Measurements from ENCODE around the gene DAO. TPM values are rescaled to one million over a fixed set of nuclear protein-coding genes. Genes with fewer than 3 reads are reported as not detected.
"Not testable (repeated sequence)": the region's sequence is repeated elsewhere in the genome, so short reads cannot be mapped to it uniquely, and the experiment has no call there.

Gene DAO
- total and polyA plus RNA-seq, 7 experiments from 2014 or later, result not detected

GRCh38 chr12:108857158-108857407 lies 22.8 kb upstream of the DAO start:
- H3K36me3 Mint-ChIP-seq, result peaks cover 0 to 11% (median 5%) of the 10 kb centered on the region in 5 donors
- H3K27ac Mint-ChIP-seq, result peak overlapping the region; percentile 76 to 99 (median 92)
- Histone ChIP-seq H3K4me3 (ENCODE audit: low read length) (peak overlapping the region; percentile 84), H3K36me3 (ENCODE audit: control insufficient read depth in 2 of 3, insufficient read depth in 3 of 3, low read length in 3 of 3) (peaks cover 0 to 7% (median 0%) of the 10 kb centered on the region in 3 experiments), H3K4me1 (ENCODE audit: control insufficient read depth in 2 of 2, insufficient read depth in 2 of 2, low read length in 2 of 2) (peaks cover 18 to 23% of the 10 kb centered on the region in 2 donors), H3K27ac (ENCODE audit: low read depth, low read length) (peak overlapping the region; percentile 62), H3K9me3 (ENCODE audit: control insufficient read depth in 2 of 3, low read length in 3 of 3) (no peaks in the 10 kb centered on the region), H3K27me3 (ENCODE audit: control insufficient read depth in 2 of 2, insufficient read depth in 2 of 2, low read length in 2 of 2) (no peaks in the 10 kb centered on the region)
- peaks cover 26 to 56% (median 45%) of the 10 kb centered on the region in 7 donors for H3K4me1 Mint-ChIP-seq
- intact Hi-C loops (cut with micrococcal nuclease), result loop anchor here (1.0 to 10.0 kb wide), 19 partner anchors 18 to 1764 kb away; partner anchors contain the start of genes ALKBH2 (in 2 of the 2), CORO1C (in 2 of the 2), FAM222A (in 2 of the 2) and CRY1 (in 1 of the 2)
- DNase-seq (peak in 1 of 9 donors; percentile 23), ATAC-seq (no peak)
- H3K9me3 Mint-ChIP-seq, result peaks cover 0 to 2% (median 0%) of the 10 kb centered on the region in 11 donors
- peak overlapping the region; percentile 89 to 97 (median 94) for H3K4me3 Mint-ChIP-seq
- CTCF ChIA-PET, result interaction anchor here (0.6 to 0.7 kb wide), 2 partner anchors 14 to 229 kb away, joined by 3 read pairs; no protein-coding TSS in a partner anchor
- peaks cover 0 to 2% (median 0%) of the 10 kb centered on the region in 5 donors for H3K27me3 Mint-ChIP-seq
- POLR2A ChIA-PET, result interaction anchor here (0.6 to 2.1 kb wide), 11 partner anchors 8 to 341 kb away, joined by 3 to 9 read pairs (median 6); partner anchors contain the start of genes ALKBH2, FICD, ISCU and SART3

GRCh38 chr12:108858311-108859074 lies 21.4 kb upstream of the DAO start:
- ATAC-seq (no peak), DNase-seq (peak in 3 of 9 donors; percentile 11 to 19 (median 13))
- H3K4me1 Mint-ChIP-seq, result peaks cover 26 to 54% (median 45%) of the 10 kb centered on the region in 7 donors
- ChIA-PET CTCF (no interaction called here), POLR2A (interaction anchor here (0.5 to 2.1 kb wide), 9 partner anchors 10 to 358 kb away, joined by 3 to 9 read pairs (median 4); partner anchors contain the start of genes FICD, ISCU, SELPLG and USP30)
- H3K4me3 Mint-ChIP-seq, result peak overlapping the region; percentile 78 to 93 (median 90)
- H3K36me3 ChIP-seq (ENCODE audit: control insufficient read depth in 2 of 3, insufficient read depth in 3 of 3, low read length in 3 of 3), result no peaks in the 10 kb centered on the region
- H3K27ac Mint-ChIP-seq, result peak overlapping the region; percentile 66 to 93 (median 88)
- intact Hi-C loops (cut with micrococcal nuclease), result loop anchor here (1.0 to 10.0 kb wide), 8 partner anchors 194 to 1536 kb away; partner anchors contain the start of genes FAM222A (in 2 of the 2), ALKBH2 (in 1 of the 2), FICD (in 1 of the 2) and PRDM4 (in 1 of the 2)
- peaks cover 18 to 23% of the 10 kb centered on the region in 2 donors for H3K4me1 ChIP-seq (ENCODE audit: control insufficient read depth in 2 of 2, insufficient read depth in 2 of 2, low read length in 2 of 2)
- peak overlapping the region; percentile 86 for H3K27ac ChIP-seq (ENCODE audit: low read depth, low read length)
- peaks cover 0 to 11% (median 5%) of the 10 kb centered on the region in 5 donors for H3K36me3 Mint-ChIP-seq
- H3K27me3 Mint-ChIP-seq, result peaks cover 0 to 2% (median 0%) of the 10 kb centered on the region in 5 donors
- H3K4me3 ChIP-seq (ENCODE audit: low read length), result peak overlapping the region; percentile 72
- no peaks in the 10 kb centered on the region for H3K27me3 ChIP-seq (ENCODE audit: control insufficient read depth in 2 of 2, insufficient read depth in 2 of 2, low read length in 2 of 2)
- no peaks in the 10 kb centered on the region for H3K9me3 ChIP-seq (ENCODE audit: control insufficient read depth in 2 of 3, low read length in 3 of 3)
- peaks cover 0 to 4% (median 0%) of the 10 kb centered on the region in 11 donors for H3K9me3 Mint-ChIP-seq

DNA sequence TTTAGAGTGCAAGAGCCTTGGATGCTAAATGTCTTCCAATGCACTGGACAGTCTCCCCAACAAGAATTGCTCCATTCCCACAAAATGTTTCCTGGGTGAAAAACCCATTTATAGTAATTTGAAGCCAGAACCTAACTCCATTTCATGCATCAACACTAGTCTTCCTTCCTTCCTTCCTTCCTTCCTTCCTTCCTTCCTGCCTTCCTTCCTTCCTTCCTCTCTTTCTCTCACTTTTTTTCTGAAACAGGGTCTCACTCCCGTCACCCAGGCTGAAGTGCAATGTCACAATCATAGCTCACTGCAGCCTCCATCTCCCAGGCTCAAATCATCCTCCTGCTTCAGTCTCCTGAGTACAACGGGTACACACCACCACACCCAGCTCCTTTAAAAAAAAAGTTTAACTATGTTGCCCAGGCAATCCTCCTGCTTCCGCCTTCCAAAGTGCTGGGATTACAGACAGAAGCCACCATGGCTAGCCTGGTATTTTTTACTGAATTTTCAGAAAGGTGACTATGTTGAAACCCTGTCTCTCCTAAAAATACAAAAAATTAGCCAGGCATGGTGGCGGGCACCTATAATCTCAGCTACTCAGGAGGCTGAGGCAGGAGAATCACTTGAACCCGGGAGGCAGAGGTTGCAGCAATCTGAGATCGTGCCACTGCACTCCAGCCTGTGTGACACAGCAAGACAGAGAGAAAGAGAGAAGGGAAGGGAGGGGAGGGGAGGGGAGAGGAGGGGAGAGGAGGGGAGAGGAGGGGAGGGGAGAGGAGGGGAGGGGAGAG lies 20.6 kb upstream of the DAO start:
- H3K27me3 Mint-ChIP-seq; H3K4me3 ChIP-seq (ENCODE audit: low read length); H3K27ac ChIP-seq (ENCODE audit: low read depth, low read length); CTCF ChIA-PET; H3K9me3 ChIP-seq (ENCODE audit: control insufficient read depth in 2 of 3, low read length in 3 of 3); H3K36me3 Mint-ChIP-seq; ATAC-seq; H3K36me3 ChIP-seq (ENCODE audit: control insufficient read depth in 2 of 3, insufficient read depth in 3 of 3, low read length in 3 of 3); DNase-seq; H3K27me3 ChIP-seq (ENCODE audit: control insufficient read depth in 2 of 2, insufficient read depth in 2 of 2, low read length in 2 of 2); H3K9me3 Mint-ChIP-seq: not testable (repeated sequence)
- intact Hi-C loops (cut with micrococcal nuclease), result loop anchor here (2.0 to 10.0 kb wide), 7 partner anchors 235 to 1537 kb away; partner anchors contain the start of genes FAM222A (in 2 of the 2), ALKBH2 (in 1 of the 2), FICD (in 1 of the 2) and PRDM4 (in 1 of the 2)
- peaks cover 26 to 47% (median 39%) of the 10 kb centered on the region in 7 donors for H3K4me1 Mint-ChIP-seq
- H3K27ac Mint-ChIP-seq, result peak overlapping the region in 8 of 9 donors; percentile 14 to 93 (median 88)
- H3K4me1 ChIP-seq (ENCODE audit: control insufficient read depth in 2 of 2, insufficient read depth in 2 of 2, low read length in 2 of 2), result peaks cover 18 to 23% of the 10 kb centered on the region in 2 donors
- POLR2A ChIA-PET, result interaction anchor here (0.7 to 1.6 kb wide), 2 partner anchors 296 to 1869 kb away, joined by 3 to 5 read pairs; no protein-coding TSS in a partner anchor
- peak overlapping the region; percentile 78 to 93 (median 90) for H3K4me3 Mint-ChIP-seq

- Histone ChIP-seq H3K27me3 (ENCODE audit: control insufficient read depth in 2 of 2, insufficient read depth in 2 of 2, low read length in 2 of 2) (no peaks in the 10 kb centered on the region), H3K9me3 (ENCODE audit: control insufficient read depth in 2 of 3, low read length in 3 of 3) (no peaks in the 10 kb centered on the region), H3K27ac (ENCODE audit: low read depth, low read length) (no peak overlapping the region), H3K4me1 (ENCODE audit: control insufficient read depth in 2 of 2, insufficient read depth in 2 of 2, low read length in 2 of 2) (peaks cover 18 to 23% of the 10 kb centered on the region in 2 donors), H3K36me3 (ENCODE audit: control insufficient read depth in 2 of 3, insufficient read depth in 3 of 3, low read length in 3 of 3) (no peaks in the 10 kb centered on the region), H3K4me3 (ENCODE audit: low read length) (no peak overlapping the region)
- peaks cover 0 to 5% (median 0%) of the 10 kb centered on the region in 5 donors for H3K36me3 Mint-ChIP-seq
- H3K27ac Mint-ChIP-seq, result peak overlapping the region in 1 of 9 donors; percentile 6
- ATAC-seq (no peak), DNase-seq (no peak)
- no peak overlapping the region for H3K4me3 Mint-ChIP-seq
- POLR2A ChIA-PET, result interaction anchor here (0.7 kb wide), 1 partner anchor 1869 kb away, joined by 5 read pairs; no protein-coding TSS in a partner anchor
- H3K27me3 Mint-ChIP-seq, result peaks cover 0 to 2% (median 0%) of the 10 kb centered on the region in 5 donors
- CTCF ChIA-PET, result no interaction called here
- peaks cover 26 to 45% (median 38%) of the 10 kb centered on the region in 7 donors for H3K4me1 Mint-ChIP-seq
- intact Hi-C loops (cut with micrococcal nuclease), result loop anchor here (2.0 to 10.0 kb wide), 7 partner anchors 235 to 1538 kb away; partner anchors contain the start of genes FAM222A (in 2 of the 2), ALKBH2 (in 1 of the 2), FICD (in 1 of the 2) and PRDM4 (in 1 of the 2)
- peaks cover 0 to 4% (median 0%) of the 10 kb centered on the region in 11 donors for H3K9me3 Mint-ChIP-seq
These were observed 20.0 kb upstream of the DAO start for GRCh38 chr12:108859923-108860291.

- Mint-ChIP-seq H3K27me3 (peaks cover 0 to 2% (median 0%) of the 10 kb centered on the region in 5 donors), H3K4me3 (peak overlapping the region in 1 of 10 donors; percentile 35), H3K4me1 (peaks cover 26 to 41% (median 32%) of the 10 kb centered on the region in 7 donors), H3K9me3 (peaks cover 0 to 4% (median 0%) of the 10 kb centered on the region in 11 donors), H3K36me3 (peaks cover 0 to 1% (median 0%) of the 10 kb centered on the region in 5 donors), H3K27ac (peak overlapping the region in 3 of 9 donors; percentile 6 to 39 (median 38))
- ChIA-PET CTCF (no interaction called here), POLR2A (no interaction called here)
- Histone ChIP-seq H3K9me3 (ENCODE audit: control insufficient read depth in 2 of 3, low read length in 3 of 3) (no peaks in the 10 kb centered on the region), H3K36me3 (ENCODE audit: control insufficient read depth in 2 of 3, insufficient read depth in 3 of 3, low read length in 3 of 3) (no peaks in the 10 kb centered on the region), H3K27ac (ENCODE audit: low read depth, low read length) (no peak overlapping the region), H3K4me3 (ENCODE audit: low read length) (no peak overlapping the region), H3K4me1 (ENCODE audit: control insufficient read depth in 2 of 2, insufficient read depth in 2 of 2, low read length in 2 of 2) (peaks cover 18 to 23% of the 10 kb centered on the region in 2 donors), H3K27me3 (ENCODE audit: control insufficient read depth in 2 of 2, insufficient read depth in 2 of 2, low read length in 2 of 2) (no peaks in the 10 kb centered on the region)
- ATAC-seq, result no peak
- intact Hi-C loops (cut with micrococcal nuclease), result no loop called here
- no peak for DNase-seq
These were observed 19.4 kb upstream of the DAO start for GRCh38 chr12:108860443-108860842.

Data from naive thymus-derived CD4-positive, alpha-beta T cell (primary cell).